HCT116 (cell line): ENCODE data around the gene HYKK. TPM values are rescaled to one million over a fixed set of nuclear protein-coding genes. Genes with fewer than 3 reads are reported as not detected.

Source experiments
- ATAC-seq: fragments of 200-7000 bp; cut with Tn5 transposase; 2 replicates; pipeline ENCODE4 v1.9.1; 2020; ENCODE audit warnings: mild to moderate bottlenecking, moderate library complexity
- Bru-seq: library from RNA; stranded (reverse); fragments of 400-500 nt; gene quantifications from one replicate; lab custom pipeline; 2021; lab: Mats Ljungman, UMichigan
- BruChase-seq, 2 experiments: library from RNA; stranded (reverse); fragments of 400-500 nt; gene quantifications; one replicate each; lab custom pipeline; 2021; lab: Mats Ljungman, UMichigan
- BruUV-seq: library from RNA; stranded (reverse); fragments of 400-500 nt; replicated peaks from 2 replicates; lab custom pipeline; 2021; lab: Mats Ljungman, UMichigan
- CTCF ChIA-PET: fragments of 300-600 bp; sonication (Branson Sonifier 250); formaldehyde crosslinking; loops from one replicate; lab custom pipeline; 2021; ENCODE audit warnings: antibody characterized with exemption; lab: Charles Lee
- POLR2A ChIA-PET: fragments of 300-600, 350-600 bp; sonication (Branson Sonifier 250); formaldehyde crosslinking; loops from one replicate; lab custom pipeline; 2021; ENCODE audit warnings: antibody characterized with exemption; lab: Charles Lee
- RAD21 ChIA-PET, 2 experiments: fragments of 300-600 bp; sonication (Branson Sonifier 250); formaldehyde crosslinking; loops; one replicate each; lab custom pipeline; 2023; ENCODE audit warnings: low total read pairs in 2 of 2; ENCODE audit not compliant: uncharacterized antibody in 2 of 2, unreplicated experiment in 2 of 2, low non-redundant PET in 1 of 2; lab: Charles Lee
- DNase-seq: peaks from one replicate; pipeline ENCODE4 v3.0.0-alpha.2; 2010; ENCODE audit warnings: low read depth, low spot score
- H2AFZ ChIP-seq: fragments of 200-600 bp; shearing (Covaris generic), sonication (generic); 2 replicates; pipeline ENCODE4 v1.6.1; 2017; ENCODE audit warnings: low read depth, mixed run types, mixed read lengths, antibody characterized with exemption, low read length; ENCODE audit not compliant: poor library complexity, severe bottlenecking
- H3K27ac ChIP-seq: 2 replicates; pipeline ENCODE4 v1.5.1; 2012; ENCODE audit warnings: low read depth, low read length
- H3K27me3 ChIP-seq: fragments of 200-600 bp; sonication (generic); 2 replicates; pipeline ENCODE4 v1.6.1; 2016; ENCODE audit warnings: mixed run types, low read length, mixed read lengths; ENCODE audit not compliant: insufficient read depth
- H3K36me3 ChIP-seq, 2 experiments: fragments of 200-500 bp in 1 of 2; fragments of 200-600 bp in 1 of 2; sonication (Bioruptor generic) in 1 of 2; sonication (generic) in 1 of 2; 2 replicates each; pipeline versions ENCODE4 v1.5.1 to v1.6.1; 2014 to 2016; ENCODE audit warnings: low read length in 2 of 2, inconsistent platforms in 1 of 2, mixed read lengths in 1 of 2, mixed run types in 1 of 2; ENCODE audit not compliant: insufficient read depth in 2 of 2, control insufficient read depth in 1 of 2
- H3K4me1 ChIP-seq, 2 experiments: fragments of 200-600 bp in 1 of 2; sonication (generic) in 1 of 2; 2 replicates each; pipeline versions ENCODE4 v1.5.1 to v1.6.1; 2012 to 2017; ENCODE audit warnings: low read length in 2 of 2, inconsistent platforms in 1 of 2, mild to moderate bottlenecking in 1 of 2, mixed read lengths in 1 of 2, mixed run types in 1 of 2, moderate library complexity in 1 of 2; ENCODE audit not compliant: insufficient read depth in 2 of 2, control insufficient read depth in 1 of 2
- H3K4me2 ChIP-seq: fragments of 200-600 bp; sonication (generic); 2 replicates; pipeline ENCODE4 v1.6.1; 2017; ENCODE audit warnings: mixed run types, low read length, mixed read lengths
- H3K4me3 ChIP-seq, 2 experiments: fragments of 200-600 bp in 1 of 2; sonication (generic) in 1 of 2; replicated peaks in 1 of 2; 2 replicates each; pipeline ENCODE4 v1.5.1; 2011 to 2016; ENCODE audit warnings: low read length in 2 of 2, control low read depth in 1 of 2, low read depth in 1 of 2, mild to moderate bottlenecking in 1 of 2, mixed read lengths in 1 of 2, mixed run types in 1 of 2
- H3K79me2 ChIP-seq: fragments of 200-600 bp; sonication (generic); 2 replicates; pipeline ENCODE4 v1.6.1; 2017; ENCODE audit warnings: mild to moderate bottlenecking, mixed run types, low read length, moderate library complexity, mixed read lengths; ENCODE audit not compliant: insufficient read depth
- H3K9ac ChIP-seq: fragments of 200-600 bp; sonication (generic); 2 replicates; pipeline ENCODE4 v1.6.1; 2016; ENCODE audit warnings: low read length, mixed read lengths
- H3K9me2 ChIP-seq: fragments of 200-600 bp; sonication (generic), shearing (Covaris generic); 2 replicates; pipeline ENCODE4 v1.6.1; 2017; ENCODE audit warnings: mixed run types, mild to moderate bottlenecking, moderate library complexity; ENCODE audit not compliant: insufficient read depth
- H3K9me3 ChIP-seq, 2 experiments: fragments of 200-500 bp in 1 of 2; fragments of 200-600 bp in 1 of 2; sonication (Bioruptor generic) in 1 of 2; sonication (generic) in 1 of 2; 2 replicates each; pipeline ENCODE4 v1.6.1; 2014 to 2017; ENCODE audit warnings: low read length in 2 of 2, mixed read lengths in 2 of 2, inconsistent platforms in 1 of 2, low read depth in 1 of 2, mild to moderate bottlenecking in 1 of 2, mixed run types in 1 of 2, moderate library complexity in 1 of 2; ENCODE audit not compliant: control insufficient read depth in 1 of 2, insufficient read depth in 1 of 2
- H4K20me1 ChIP-seq: fragments of 200-600 bp; sonication (generic), shearing (Covaris generic); 2 replicates; pipeline ENCODE4 v1.6.1; 2017; ENCODE audit warnings: mixed run types, mild to moderate bottlenecking, moderate library complexity; ENCODE audit not compliant: insufficient read depth
- ATF3 ChIP-seq: IDR thresholded peaks from 2 replicates; pipeline ENCODE4 v1.6.1; 2012
- CTCF ChIP-seq, 3 experiments: fragments of 200-600 bp in 1 of 3; sonication (generic) in 1 of 3; IDR thresholded peaks in 2 of 3; conservative IDR thresholded peaks in 1 of 3; 2 replicates each; pipeline ENCODE4 v1.5.1; 2012 to 2017; ENCODE audit warnings: low read depth in 2 of 3, low read length in 2 of 3, antibody characterized with exemption in 1 of 3, borderline replicate concordance in 1 of 3, control low read depth in 1 of 3, mild to moderate bottlenecking in 1 of 3, mixed read lengths in 1 of 3, mixed run types in 1 of 3, moderate library complexity in 1 of 3; ENCODE audit not compliant: insufficient read depth in 1 of 3
- EGR1 ChIP-seq: IDR thresholded peaks from 2 replicates; pipeline ENCODE4 v1.6.1; 2012; ENCODE audit warnings: low read depth
- EZH2 ChIP-seq: fragments of 200-600 bp; sonication (generic); IDR thresholded peaks from 2 replicates; pipeline ENCODE4 v1.6.1; 2017; ENCODE audit warnings: antibody characterized with exemption, mixed run types
- EZH2phosphoT487 ChIP-seq: fragments of 200-600 bp; IDR thresholded peaks from 2 replicates; pipeline ENCODE4 v1.6.1; 2018; ENCODE audit warnings: antibody characterized with exemption, borderline replicate concordance
- JUND ChIP-seq: IDR thresholded peaks from 2 replicates; pipeline ENCODE4 v1.6.1; 2012
- MAX ChIP-seq: IDR thresholded peaks from 2 replicates; pipeline ENCODE4 v1.6.1; 2012
- POLR2A ChIP-seq: IDR thresholded peaks from 2 replicates; pipeline ENCODE4 v1.7.0; 2011; ENCODE audit warnings: borderline replicate concordance; ENCODE audit not compliant: insufficient read depth, insufficient read length; ENCODE audit errors: extremely low read depth
- POLR2AphosphoS5 ChIP-seq: IDR thresholded peaks from 2 replicates; pipeline ENCODE4 v1.6.1; 2011; ENCODE audit warnings: mild to moderate bottlenecking, low read depth, low read length, moderate library complexity
- SP1 ChIP-seq: IDR thresholded peaks from 2 replicates; pipeline ENCODE4 v1.6.1; 2012; ENCODE audit warnings: low read depth
- TCF7L2 ChIP-seq: IDR thresholded peaks from 2 replicates; pipeline ENCODE4 v1.7.0; 2011; ENCODE audit warnings: borderline replicate concordance, inconsistent platforms; ENCODE audit not compliant: insufficient read depth, insufficient read length; ENCODE audit errors: extremely low read depth
- ZBTB33 ChIP-seq: IDR thresholded peaks from 2 replicates; pipeline ENCODE4 v1.6.1; 2011; ENCODE audit warnings: mild to moderate bottlenecking, low read length, moderate library complexity; ENCODE audit not compliant: insufficient replicate concordance; ENCODE audit errors: extremely low read depth
- ZFX ChIP-seq: fragments of 450-650 bp; IDR thresholded peaks from 2 replicates; pipeline ENCODE4 v1.6.1; 2017
- ZNF274 ChIP-seq: fragments of 200-500 bp; sonication (Bioruptor generic); IDR thresholded peaks from 2 replicates; pipeline ENCODE4 v1.6.1; 2014; ENCODE audit warnings: mild to moderate bottlenecking, low read depth, low read length, inconsistent platforms
- intact Hi-C: fragments of 100-400 bp; cut with micrococcal nuclease; formaldehyde crosslinking; loops from 2 replicates; pipeline ENCODE4 v1.10.0; 2022
- long read RNA-seq: library from polyadenylated mRNA; unstranded; transcript quantifications from one replicate; pipeline ENCODE4 v2.0.0, GENCODE V29; 2021; ENCODE audit not compliant: unreplicated experiment
- polyA plus RNA-seq: library from polyadenylated mRNA; unstranded; fragments of >200 nt; gene quantifications from 2 replicates; pipeline ENCODE4 v1.2.1, GENCODE V29; 2012; ENCODE audit warnings: missing spikeins
- total RNA-seq: library from RNA; stranded (reverse); gene quantifications from one replicate; pipeline ENCODE4 v1.2.1, GENCODE V29; 2021; ENCODE audit not compliant: unreplicated experiment

HYKK gene
- 6.2 TPM for total RNA-seq
- 2.3 and 5.3 TPM in 2 replicates for polyA plus RNA-seq
- Bru-seq, nascent RNA, result percentile 45 among the genes with signal in this experiment
- BruChase-seq, experiment 1, labeled RNA remaining after a 6-hour chase, result percentile 40 among the genes with signal in this experiment
- percentile 48 among the genes with signal in this experiment for BruChase-seq, experiment 2, labeled RNA remaining after a 2-hour chase
- long read RNA-seq, partial matches to known transcripts, result 0 of 3 reads
- long read RNA-seq, other reads (novel, unspliced or antisense), result 2 of 3 reads

GRCh38 chr15:78506971-78507830 is at the start of gene HYKK:
Gene HYKK, plus strand, starts transcription at chr15:78507577. Its CDS starts 5,512 bp downstream, at chr15:78513089.
- CTCF ChIA-PET, result no interaction called here
- POLR2A ChIA-PET, result no interaction called here
- peak within 1 kb of the TSS; percentile 27 for H3K27ac ChIP-seq
- no peaks in the 10 kb centered on the region for H3K27me3 ChIP-seq
- H3K9ac ChIP-seq, result peak within 1 kb of the TSS; percentile 76
- no peak for TF ChIP-seq ZBTB33
- TF ChIP-seq EZH2phosphoT487, result no peak
- no peak for TF ChIP-seq CTCF (IDR thresholded peaks at IDR 0.05 in 2 of 3, conservative IDR thresholded peaks at IDR 0.05 in 1 of 3; ENCODE audit: borderline replicate concordance in 1 of 3, insufficient read depth in 1 of 3, low read depth in 2 of 3, low read length in 2 of 3)
- peak; percentile 72 for TF ChIP-seq POLR2AphosphoS5
- TF ChIP-seq EZH2, result no peak
- no peak for TF ChIP-seq JUND
- no peak for TF ChIP-seq TCF7L2
- TF ChIP-seq EGR1, result no peak
- TF ChIP-seq ATF3, result no peak
- peak; percentile 59; the same call in 1 of the 2 replicates for TF ChIP-seq MAX
- no peak for TF ChIP-seq ZNF274
- peak; percentile 72 for TF ChIP-seq SP1
- peak; percentile 38 for TF ChIP-seq POLR2A
- TF ChIP-seq ZFX, result 0 out of 2 replicates have a peak, but pooled peaks have one; percentile 12
- H3K9me2 ChIP-seq, result no peaks in the 10 kb centered on the region
- no peaks in the 10 kb centered on the region for H4K20me1 ChIP-seq
- no peaks in the 10 kb centered on the region for H3K36me3 ChIP-seq
- peaks cover 5 to 17% of the 10 kb centered on the region in 2 experiments; a peak in 3 of 4 replicates for H3K4me1 ChIP-seq
- H2AFZ ChIP-seq, result peak within 1 kb of the TSS; percentile 65
- peak; percentile 97 for ATAC-seq
- H3K4me2 ChIP-seq, result peak within 1 kb of the TSS; percentile 99
- no peaks in the 10 kb centered on the region for H3K79me2 ChIP-seq
- peak; percentile 94 for DNase-seq
- BruUV-seq, result no TSS peak
- RAD21 ChIA-PET, result no interaction called here
- intact Hi-C loops, result loop anchor here (5.0 kb wide), 1 partner anchor 35 kb away; the partner anchor contains the start of gene PSMA4
- H3K4me3 ChIP-seq, result peak within 1 kb of the TSS; percentile 79 to 85
- no peaks in the 10 kb centered on the region for H3K9me3 ChIP-seq
